Smooth muscle cell (in vitro differentiated cells): ENCODE results near the gene PPIG. TPM values are rescaled to one million over a fixed set of nuclear protein-coding genes. Genes with fewer than 3 reads are reported as not detected.
"Not testable (repeated sequence)": the region's sequence is repeated elsewhere in the genome, so short reads cannot be mapped to it uniquely, and the experiment has no call there.

Experiments
- DNase-seq: peaks from one replicate; lab custom pipeline; 2025; ENCODE audit not compliant: unreplicated experiment; lab: John Stamatoyannopoulos, UW
- H2AFZ ChIP-seq: fragments of 200-600 bp; sonication (generic); 2 replicates; pipeline ENCODE4 v1.6.0; 2016; ENCODE audit warnings: antibody characterized with exemption, low read depth, mild to moderate bottlenecking
- H3F3A ChIP-seq: fragments of 200-600 bp; sonication (generic); 2 replicates; pipeline ENCODE4 v1.6.0; 2017; ENCODE audit warnings: antibody characterized with exemption, low read depth
- H3K27ac ChIP-seq: fragments of 200-600 bp; sonication (generic); 2 replicates; pipeline ENCODE4 v1.5.1; 2016; ENCODE audit warnings: low read depth, mild to moderate bottlenecking
- H3K27me3 ChIP-seq: fragments of 200-600 bp; sonication (generic); 2 replicates; pipeline ENCODE4 v1.6.1; 2016; ENCODE audit warnings: low read depth, mild to moderate bottlenecking
- H3K36me3 ChIP-seq: fragments of 200-600 bp; sonication (generic); 2 replicates; pipeline ENCODE4 v1.5.1; 2016; ENCODE audit warnings: low read depth
- H3K4me1 ChIP-seq: fragments of 200-600 bp; sonication (generic); 2 replicates; pipeline ENCODE4 v1.5.1; 2016; ENCODE audit warnings: low read depth
- H3K4me2 ChIP-seq: fragments of 200-600 bp; sonication (generic); 2 replicates; pipeline ENCODE4 v1.6.0; 2016; ENCODE audit warnings: mild to moderate bottlenecking
- H3K4me3 ChIP-seq: fragments of 200-600 bp; sonication (generic); 2 replicates; pipeline ENCODE4 v1.5.1; 2016; ENCODE audit warnings: mild to moderate bottlenecking
- H3K79me2 ChIP-seq: fragments of 200-600 bp; sonication (generic); 2 replicates; pipeline ENCODE4 v1.6.0; 2016; ENCODE audit warnings: low read depth, mild to moderate bottlenecking
- H3K9ac ChIP-seq: fragments of 200-600 bp; sonication (generic); 2 replicates; pipeline ENCODE4 v1.6.0; 2016; ENCODE audit warnings: low read depth
- H3K9me3 ChIP-seq: fragments of 200-600 bp; sonication (generic); replicated peaks from 2 replicates; pipeline ENCODE4 v1.5.1; 2016; ENCODE audit warnings: low read depth
- H4K20me1 ChIP-seq: fragments of 200-600 bp; sonication (generic); 2 replicates; pipeline ENCODE4 v1.6.0; 2016; ENCODE audit warnings: low read depth
- CTCF ChIP-seq: fragments of 200-600 bp; sonication (generic); IDR thresholded peaks from 2 replicates; pipeline ENCODE4 v1.5.1; 2017; ENCODE audit warnings: borderline replicate concordance, mild to moderate bottlenecking, antibody characterized with exemption; ENCODE audit not compliant: insufficient read depth, poor library complexity, severe bottlenecking
- WGBS: methylation state at CpG from one replicate; pipeline ENCODE4 v1.1.7; 2016; ENCODE audit warnings: low lambda C conversion rate; 5-methylcytosine and 5-hydroxymethylcytosine counted together
- polyA plus RNA-seq: library from polyadenylated mRNA; unstranded; fragments of >200 nt; fragmentation: Nextera tagmentation; extraction: Ambion mirVana; gene quantifications from 2 replicates; pipeline ENCODE4 v1.2.1, GENCODE V29; 2016
- total RNA-seq: library from RNA; depleted of rRNA; stranded (reverse); fragments of >200 nt; gene quantifications from 2 replicates; pipeline ENCODE4 v1.2.3, GENCODE V29; 2014

The PPIG gene
- total RNA-seq (32.2 and 34.4 TPM in 2 replicates), polyA plus RNA-seq (51.1 and 53.0 TPM in 2 replicates)

GRCh38 chr2:169584005-169584877 is at the start of gene PPIG:
Gene PPIG (plus strand): TSS chr2:169584351. CDS start chr2:169604042, 19,691 bp downstream.
- H3K79me2 ChIP-seq, result peaks cover 46% of the 10 kb centered on the region
- WGBS, result 6% methylated on average over 49 of the region's 49 CpGs
- peak within 1 kb of the TSS; percentile 99 for H3K9ac ChIP-seq
- H3K4me3 ChIP-seq, result peak within 1 kb of the TSS; percentile 88
- H3K27ac ChIP-seq, result peak within 1 kb of the TSS; percentile 99
- H4K20me1 ChIP-seq, result peaks cover 38% of the 10 kb centered on the region
- H3K36me3 ChIP-seq, result no peaks in the 10 kb centered on the region
- H2AFZ ChIP-seq, result peak within 1 kb of the TSS; percentile 94
- no peaks in the 10 kb centered on the region for H3K9me3 ChIP-seq
- peak; percentile 67 for DNase-seq
- H3K4me2 ChIP-seq, result peak within 1 kb of the TSS; percentile 94
- no peaks in the 10 kb centered on the region for H3K27me3 ChIP-seq
- H3K4me1 ChIP-seq, result peaks cover 11% of the 10 kb centered on the region
- H3F3A ChIP-seq, result no peaks in the 10 kb centered on the region
- no peak for TF ChIP-seq CTCF

- H3K4me1 ChIP-seq, H3K79me2 ChIP-seq, H3F3A ChIP-seq, H3K27ac ChIP-seq, H3K4me3 ChIP-seq, H4K20me1 ChIP-seq, H3K4me2 ChIP-seq, H3K9me3 ChIP-seq, H2AFZ ChIP-seq, H3K27me3 ChIP-seq, H3K9ac ChIP-seq, DNase-seq: not testable (repeated sequence)
- H3K36me3 ChIP-seq, result peaks cover 13% of the 10 kb centered on the region
- WGBS, result 97% methylated on average over 2 of the region's 2 CpGs
Observed at GRCh38 chr2:169539460-169539859, 44.7 kb upstream of the PPIG start.

DNA sequence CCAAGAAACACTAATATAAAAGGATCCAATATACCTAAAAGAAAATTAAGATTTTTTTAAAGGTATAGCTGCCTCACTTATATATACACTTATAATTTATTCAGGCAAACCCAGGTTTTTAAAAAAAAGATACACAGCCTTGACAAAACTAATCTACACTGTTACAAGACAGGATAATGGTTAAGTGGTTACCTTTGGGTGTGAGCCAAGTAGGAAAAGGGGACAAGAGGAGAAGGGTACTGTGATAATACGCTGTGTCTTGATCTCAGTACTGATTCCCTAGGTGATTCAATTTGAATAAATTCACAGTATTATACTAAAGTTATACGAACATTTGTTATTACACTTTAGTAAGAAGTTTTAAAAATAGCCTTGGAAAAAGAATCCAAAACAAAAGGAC is 44.0 kb upstream of the PPIG start:
- no peaks in the 10 kb centered on the region for H3K27me3 ChIP-seq
- peaks cover 15% of the 10 kb centered on the region for H3K36me3 ChIP-seq
- no peak for TF ChIP-seq CTCF
- no peaks in the 10 kb centered on the region for H3K4me1 ChIP-seq
- no peak for DNase-seq
- no peaks in the 10 kb centered on the region for H3F3A ChIP-seq
- no peak overlapping the region for H3K9ac ChIP-seq
- H3K79me2 ChIP-seq, result no peaks in the 10 kb centered on the region
- WGBS, result 96% methylated on average over 2 of the region's 2 CpGs
- H2AFZ ChIP-seq, result no peak overlapping the region
- H3K4me2 ChIP-seq, result no peak overlapping the region
- no peak overlapping the region for H3K27ac ChIP-seq
- no peaks in the 10 kb centered on the region for H3K9me3 ChIP-seq
- no peaks in the 10 kb centered on the region for H4K20me1 ChIP-seq
- no peak overlapping the region for H3K4me3 ChIP-seq

DNA sequence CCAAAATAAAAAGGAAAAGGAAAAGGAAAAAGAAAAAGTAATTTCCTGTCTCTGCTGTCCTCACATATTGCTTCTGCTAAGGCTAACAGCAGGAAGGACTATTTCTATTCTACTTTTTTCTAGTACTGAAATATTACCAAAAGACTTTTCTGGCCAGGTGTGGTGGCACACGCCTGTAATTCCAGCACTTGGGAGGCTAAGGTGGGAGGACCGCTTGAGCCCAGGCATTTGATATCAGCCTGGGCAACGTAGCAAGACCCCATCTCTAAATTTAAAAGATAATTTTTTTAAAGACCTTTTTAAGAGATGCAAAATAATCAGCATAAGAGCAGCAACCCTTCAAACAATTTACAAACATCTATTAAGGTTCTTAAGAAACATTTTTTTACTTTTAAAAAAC is 41.7 kb upstream of the PPIG start:
- no peak for DNase-seq
- Histone ChIP-seq H2AFZ (no peak overlapping the region), H3K27me3 (no peaks in the 10 kb centered on the region), H3K79me2 (no peaks in the 10 kb centered on the region), H4K20me1 (no peaks in the 10 kb centered on the region), H3K36me3 (peaks cover 20% of the 10 kb centered on the region), H3K27ac (no peak overlapping the region), H3K9me3 (no peaks in the 10 kb centered on the region), H3K9ac (no peak overlapping the region), H3F3A (no peaks in the 10 kb centered on the region), H3K4me2 (no peak overlapping the region), H3K4me1 (no peaks in the 10 kb centered on the region), H3K4me3 (no peak overlapping the region)
- 79% methylated on average over 3 of the region's 3 CpGs for WGBS
- TF ChIP-seq CTCF, result no peak
